GM19455 (cell line): ENCODE results near the gene SOCS3.
"Not testable (repeated sequence)": the region's sequence is repeated elsewhere in the genome, so short reads cannot be mapped to it uniquely, and the experiment has no call there.

Experiments
- ATAC-seq: cut with Tn5 transposase; IDR thresholded peaks from one replicate; pipeline ENCODE4 v1.9.1; 2021; ENCODE audit not compliant: unreplicated experiment

SOCS3 gene

GRCh38 chr17:78313735-78314648 is 45.9 kb downstream of the SOCS3 start:
- ATAC-seq, result no peak

- ATAC-seq, result not testable (repeated sequence)
These were observed 50.1 kb downstream of the SOCS3 start for GRCh38 chr17:78309659-78310255.

GRCh38 chr17:78307887-78308638 is 51.8 kb downstream of the SOCS3 start:
- ATAC-seq, result no peak

- ATAC-seq, result no peak
These were observed 53.0 kb downstream of the SOCS3 start for GRCh38 chr17:78306913-78307312.
